ENCODE results near the gene LAX1. TPM values are rescaled to one million over a fixed set of nuclear protein-coding genes. Genes with fewer than 3 reads are reported as not detected.
A peak's percentile ranks its signal among the peaks of the same experiment; 100 is the strongest.

Gene LAX1
- total and polyA plus RNA-seq, 8 donors: 0.06 to 2.8 (median 0.51) TPM; not detected in 2

GRCh38 chr1:203795441-203796235 is 30.7 kb downstream of the LAX1 start, which contains the start of the genes ZBED6 and ZC3H11A:
Gene ZBED6, plus strand, starts transcription at chr1:203795623. Its CDS starts 1,900 bp downstream, at chr1:203797523.
Gene ZC3H11A, plus strand, starts transcription at chr1:203795623. Its CDS starts 21,448 bp downstream, at chr1:203817071.
- intact Hi-C loops (cut with DNase I; ENCODE audit: low total_unique reads): no loop called here
- peaks cover 0 to 24% (median 4%) of the 10 kb centered on the region in 4 donors for H3K36me3 ChIP-seq
- 0 to 2% (median 1%) methylated on average over 49 to 59 of the region's 59 CpGs for WGBS, 5 donors

GRCh38 chr1:203796236-203796605 is 31.2 kb downstream of the LAX1 start:
- 0 to 1% (median 1%) methylated on average over 12 of the region's 12 CpGs for WGBS, 5 donors
- no peaks in the 10 kb centered on the region for H3K9me3 ChIP-seq
- peaks cover 34 to 54% (median 47%) of the 10 kb centered on the region in 4 donors for H3K4me1 ChIP-seq
- peak overlapping the region; percentile 70 to 93 (median 74) for H3K4me3 ChIP-seq
- TF ChIP-seq POLR2AphosphoS5 (IDR thresholded peaks at IDR 0.05) (no peak), POLR2A (IDR thresholded peaks at IDR 0.05) (no peak), EP300 (IDR thresholded peaks at IDR 0.05) (no peak), CTCF (IDR thresholded peaks at IDR 0.05) (no peak)
- no peaks in the 10 kb centered on the region for H3K27me3 ChIP-seq
- intact Hi-C loops (cut with DNase I; ENCODE audit: low total_unique reads): no loop called here
- H3K27ac ChIP-seq: peak overlapping the region; percentile 93 to 99 (median 98)
- H3K36me3 ChIP-seq: peaks cover 0 to 24% (median 4%) of the 10 kb centered on the region in 4 donors
- peak in 1 of 2 donors; percentile 66 for DNase-seq

More at GRCh38 chr1:203795441-203796235, 30.7 kb downstream of the LAX1 start, which contains the start of the genes ZBED6 and ZC3H11A:
- H3K27ac ChIP-seq: peak within 1 kb of the TSS; percentile 93 to 99 (median 98)
- no peak for TF ChIP-seq CTCF (IDR thresholded peaks at IDR 0.05)
- TF ChIP-seq EP300 (IDR thresholded peaks at IDR 0.05): no peak
- TF ChIP-seq POLR2A (IDR thresholded peaks at IDR 0.05): peak in 1 of 4 donors; percentile 31
- TF ChIP-seq POLR2AphosphoS5 (IDR thresholded peaks at IDR 0.05): peak; percentile 84 to 97 (median 95)
- peak; percentile 99 for DNase-seq
- H3K27me3 ChIP-seq: no peaks in the 10 kb centered on the region
- peaks cover 30 to 49% (median 44%) of the 10 kb centered on the region in 4 donors for H3K4me1 ChIP-seq
- no peaks in the 10 kb centered on the region for H3K9me3 ChIP-seq
- H3K4me3 ChIP-seq: peak within 1 kb of the TSS; percentile 70 to 93 (median 74)

- peak overlapping the region in 3 of 4 donors; percentile 70 to 75 (median 73) for H3K4me3 ChIP-seq
- DNase-seq: no peak
- H3K9me3 ChIP-seq: no peaks in the 10 kb centered on the region
- intact Hi-C loops (cut with DNase I; ENCODE audit: low total_unique reads): no loop called here
- no peak for TF ChIP-seq CTCF (IDR thresholded peaks at IDR 0.05)
- no peak for TF ChIP-seq POLR2A (IDR thresholded peaks at IDR 0.05)
- TF ChIP-seq POLR2AphosphoS5 (IDR thresholded peaks at IDR 0.05): no peak
- TF ChIP-seq EP300 (IDR thresholded peaks at IDR 0.05): no peak
- 63 to 81% (median 78%) methylated on average over 2 of the region's 2 CpGs for WGBS, 5 donors
- H3K36me3 ChIP-seq: peaks cover 0 to 24% (median 4%) of the 10 kb centered on the region in 4 donors
- H3K27me3 ChIP-seq: no peaks in the 10 kb centered on the region
- H3K27ac ChIP-seq: peak overlapping the region in 3 of 5 donors; percentile 98 to 99 (median 98)
- peaks cover 34 to 64% (median 52%) of the 10 kb centered on the region in 4 donors for H3K4me1 ChIP-seq
Observed at GRCh38 chr1:203797216-203797615, 32.2 kb downstream of the LAX1 start.

GRCh38 chr1:203797948-203798655 is 33.1 kb downstream of the LAX1 start:
- Histone ChIP-seq H3K9me3 (no peaks in the 10 kb centered on the region), H3K36me3 (peaks cover 0 to 27% (median 8%) of the 10 kb centered on the region in 4 donors), H3K4me1 (peaks cover 34 to 72% (median 56%) of the 10 kb centered on the region in 4 donors), H3K4me3 (no peak overlapping the region), H3K27me3 (no peaks in the 10 kb centered on the region), H3K27ac (no peak overlapping the region)
- intact Hi-C loops (cut with DNase I; ENCODE audit: low total_unique reads): no loop called here
- DNase-seq: peak in 1 of 2 donors; percentile 28
- TF ChIP-seq POLR2A (IDR thresholded peaks at IDR 0.05): no peak
- TF ChIP-seq EP300 (IDR thresholded peaks at IDR 0.05): no peak
- TF ChIP-seq CTCF (IDR thresholded peaks at IDR 0.05): no peak
- TF ChIP-seq POLR2AphosphoS5 (IDR thresholded peaks at IDR 0.05): no peak
- 77 to 88% (median 79%) methylated on average over 6 of the region's 6 CpGs for WGBS, 5 donors
